Left renal cortex interstitium (tissue), 4 donors: Measurements from ENCODE around the gene MYEF2. TPM values are rescaled to one million over a fixed set of nuclear protein-coding genes. Genes with fewer than 3 reads are reported as not detected.

Experiments used
- DNase-seq, 4 donors: peaks; one replicate each; pipeline ENCODE4 v3.0.0-alpha.2; 2013; ENCODE audit warnings: low read depth in 4 of 4, low spot score in 2 of 4, missing footprints in 1 of 4
- polyA plus RNA-seq, 4 donors: library from polyadenylated mRNA; unstranded; fragments of 120-200 nt; gene quantifications; one replicate each; pipeline ENCODE4 v1.2.1, GENCODE V29; 2013; ENCODE audit not compliant: insufficient read length in 4 of 4

Gene MYEF2
- polyA plus RNA-seq, 4 donors: 70.1 to 150 (median 100) TPM

DNA sequence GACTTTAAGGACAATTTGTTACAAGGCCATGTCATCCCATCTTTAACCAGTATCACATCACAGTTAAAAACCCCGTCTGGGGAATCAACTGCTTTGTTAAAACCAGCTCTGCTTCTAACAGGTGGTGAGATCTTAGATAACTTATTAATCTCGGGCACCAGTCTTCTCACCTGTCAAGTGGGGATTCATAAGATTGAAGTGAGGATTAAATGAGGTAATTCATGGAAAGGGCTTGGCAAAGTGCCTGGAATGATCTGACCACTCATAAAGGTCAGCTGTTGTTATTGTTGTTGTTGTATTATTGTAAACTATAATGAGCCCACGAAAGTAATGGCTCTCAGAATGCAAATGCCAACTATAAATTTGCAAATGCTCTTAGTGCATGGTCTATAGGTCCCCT is 87.4 kb downstream of the MYEF2 start:
- no peak for DNase-seq

DNA sequence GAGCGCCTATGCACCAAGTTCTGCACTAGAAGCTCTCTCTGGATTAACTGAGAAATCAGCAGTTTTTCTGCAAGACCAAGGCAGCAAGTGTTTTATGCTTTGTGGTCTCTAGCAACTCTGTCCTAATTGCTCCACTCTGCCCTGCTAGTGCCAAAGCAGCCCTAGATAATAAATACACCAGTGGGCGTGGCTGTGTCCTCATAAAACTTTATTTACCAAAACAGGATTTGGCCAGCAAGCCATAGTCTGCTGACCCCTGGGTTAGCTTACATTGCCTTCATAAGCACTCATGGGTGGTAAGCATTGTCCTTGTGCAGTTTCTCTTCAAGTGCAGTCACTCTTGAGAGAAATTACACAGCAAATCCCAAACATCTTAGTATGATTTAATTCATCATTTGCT is 88.0 kb downstream of the MYEF2 start:
- DNase-seq: no peak

- no peak for DNase-seq
Measured at GRCh38 chr15:48089702-48090101, 88.4 kb downstream of the MYEF2 start.

DNA sequence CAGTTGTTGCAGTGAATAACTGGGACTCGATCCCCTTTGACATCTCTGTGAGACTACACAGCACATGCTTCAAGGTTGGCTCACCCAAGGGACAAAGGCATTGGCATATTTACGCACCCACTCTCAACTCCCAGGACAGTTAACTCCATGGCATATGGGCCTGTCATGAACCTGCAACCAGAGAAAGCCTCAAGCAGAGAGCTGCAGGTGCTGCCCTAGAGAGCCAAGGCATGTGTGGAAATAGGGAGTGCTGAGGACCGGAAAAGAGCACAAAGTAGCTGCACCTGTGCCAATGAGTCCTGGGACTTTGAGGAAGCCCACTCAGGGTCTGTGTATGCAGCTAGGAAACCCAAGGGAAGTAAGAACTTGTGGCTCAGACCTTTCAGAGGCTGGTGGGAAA is 90.3 kb downstream of the MYEF2 start:
- no peak for DNase-seq

DNA sequence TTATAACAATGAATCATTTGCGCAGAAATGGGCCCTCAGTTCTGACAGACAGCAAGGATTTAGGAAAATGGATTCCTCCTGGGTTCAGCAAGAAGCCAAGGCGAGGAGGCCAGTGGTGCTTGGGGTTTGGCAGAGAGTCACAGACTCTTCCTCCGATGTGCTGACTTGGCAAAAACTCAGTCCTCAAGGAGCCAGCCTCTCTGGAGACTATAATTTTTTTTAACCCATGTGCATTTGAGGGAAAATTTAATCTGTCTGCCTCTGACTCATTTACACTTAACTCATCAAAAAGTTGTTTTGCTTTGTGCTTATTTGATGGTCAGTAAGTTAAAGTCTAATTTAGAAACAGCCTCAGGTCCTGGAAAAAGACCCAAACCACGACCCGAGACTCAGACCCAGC is 91.5 kb downstream of the MYEF2 start:
- no peak for DNase-seq

GRCh38 chr15:48086133-48086532 is 92.0 kb downstream of the MYEF2 start:
- no peak for DNase-seq

DNA sequence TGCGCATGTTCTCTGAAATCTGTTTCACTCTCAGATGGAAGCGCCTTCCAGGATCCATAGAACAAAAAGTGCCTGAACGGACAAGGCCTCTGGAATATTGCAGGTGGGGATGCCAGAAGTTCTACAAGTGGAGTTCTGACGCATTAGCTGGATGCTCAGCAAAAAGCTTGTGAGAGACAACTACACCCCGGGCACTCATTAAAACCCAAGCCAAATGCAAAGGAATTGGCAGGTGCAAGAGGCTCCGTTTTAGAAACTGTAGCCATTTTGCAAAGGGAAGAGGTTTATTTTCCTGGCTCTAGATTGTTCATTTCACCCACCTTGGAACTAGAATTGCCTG is 92.5 kb downstream of the MYEF2 start:
- no peak for DNase-seq

DNA sequence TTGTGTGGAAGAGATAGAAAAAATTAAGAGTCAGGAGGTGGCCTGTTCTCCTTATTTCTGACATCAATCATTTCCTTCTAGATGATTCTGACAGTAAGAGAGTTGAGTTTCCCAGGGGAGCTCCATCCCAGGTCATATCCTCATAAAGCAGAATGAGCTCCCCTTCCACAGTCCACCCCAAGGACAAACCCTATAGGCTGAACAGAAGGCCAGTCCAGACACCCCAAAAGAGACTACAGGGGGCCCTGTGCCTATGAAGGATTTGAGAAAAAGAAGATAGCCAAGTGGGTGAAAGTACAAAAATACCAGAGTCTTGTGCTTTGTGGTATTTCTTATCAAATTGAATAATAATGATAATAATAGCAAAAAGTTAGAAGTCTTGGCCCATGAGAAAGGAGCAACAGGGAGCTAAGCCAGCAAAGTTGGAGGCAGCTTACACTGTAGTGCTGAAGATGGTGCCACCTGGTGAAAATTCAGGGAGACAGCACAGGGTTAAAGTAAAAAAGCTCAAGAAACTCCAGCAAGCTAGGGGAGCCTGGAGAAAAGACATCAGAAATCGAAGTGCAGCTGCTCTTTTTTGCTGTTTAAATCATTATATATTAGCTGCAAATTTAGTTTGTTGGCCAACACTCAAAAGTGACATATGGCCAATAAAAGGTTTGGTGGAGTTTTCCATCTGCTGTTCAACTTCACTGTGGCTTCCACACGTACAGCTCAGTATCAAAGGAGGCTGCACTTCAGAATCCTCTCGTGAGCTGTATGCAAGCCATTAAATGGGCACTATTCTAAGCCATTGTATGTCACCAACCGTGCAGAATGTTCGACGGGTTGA is 93.1 kb downstream of the MYEF2 start:
- DNase-seq: no peak

Other genes with a start within 250 kb of the MYEF2 start
- 1 to 10 TPM in 1 of 4 donors, under 1 TPM in 3; 0.30 to 1.3 (median 0.48) TPM for gene SLC24A5, start 57.3 kb downstream of the MYEF2 start, polyA plus RNA-seq
- under 1 TPM in 3 of 4 donors, not detected in 1; 0.10 to 0.11 (median 0.10) TPM for gene CTXN2, start 13.4 kb upstream of the MYEF2 start, polyA plus RNA-seq
- 100 to 1,000 TPM; 384 to 563 (median 484) TPM for gene SLC12A1, start 28.0 kb upstream of the MYEF2 start, polyA plus RNA-seq
- 100 to 1,000 TPM; 139 to 194 (median 172) TPM for gene DUT, start 153.1 kb upstream of the MYEF2 start, polyA plus RNA-seq